ENCODE measurements around the gene FOXM1.

FOXM1 gene

DNA sequence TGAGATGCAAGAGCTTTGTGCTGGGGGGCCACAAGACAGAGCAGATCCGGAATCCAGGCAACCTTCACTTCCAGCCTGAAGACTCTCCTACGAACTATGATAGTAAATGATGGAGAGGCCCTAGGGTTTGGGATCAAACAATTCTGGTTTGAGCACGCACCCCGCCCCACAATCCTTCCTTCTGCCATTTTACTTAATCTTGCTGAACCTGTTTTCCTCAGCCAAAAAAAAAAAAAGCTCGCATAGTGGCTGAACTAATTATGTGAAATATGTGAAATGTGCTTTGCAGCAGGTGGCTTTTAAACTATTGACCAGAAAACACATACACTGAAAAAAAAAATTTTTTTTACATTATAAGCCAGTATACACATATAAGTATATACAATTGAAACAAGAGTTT lies 65.2 kb downstream of the FOXM1 start:
- no peak for ATAC-seq
- no peak for TF ChIP-seq CSDC2 (CRISPR knock-in tag; IDR thresholded peaks at IDR 0.05)
- TF ChIP-seq, protein P1, sequence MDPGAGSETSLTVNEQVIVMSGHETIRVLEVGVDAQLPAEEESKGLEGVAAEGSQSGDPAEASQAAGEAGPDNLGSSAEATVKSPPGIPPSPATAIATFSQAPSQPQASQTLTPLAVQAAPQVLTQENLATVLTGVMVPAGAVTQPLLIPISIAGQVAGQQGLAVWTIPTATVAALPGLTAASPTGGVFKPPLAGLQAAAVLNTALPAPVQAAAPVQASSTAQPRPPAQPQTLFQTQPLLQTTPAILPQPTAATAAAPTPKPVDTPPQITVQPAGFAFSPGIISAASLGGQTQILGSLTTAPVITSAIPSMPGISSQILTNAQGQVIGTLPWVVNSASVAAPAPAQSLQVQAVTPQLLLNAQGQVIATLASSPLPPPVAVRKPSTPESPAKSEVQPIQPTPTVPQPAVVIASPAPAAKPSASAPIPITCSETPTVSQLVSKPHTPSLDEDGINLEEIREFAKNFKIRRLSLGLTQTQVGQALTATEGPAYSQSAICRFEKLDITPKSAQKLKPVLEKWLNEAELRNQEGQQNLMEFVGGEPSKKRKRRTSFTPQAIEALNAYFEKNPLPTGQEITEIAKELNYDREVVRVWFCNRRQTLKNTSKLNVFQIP (CRISPR knock-in tag; IDR thresholded peaks at IDR 0.05; ENCODE audit: borderline replicate concordance, low read depth), result no peak
- TF ChIP-seq RARB (CRISPR knock-in tag; IDR thresholded peaks at IDR 0.05), result no peak
- TF ChIP-seq, protein P2, sequence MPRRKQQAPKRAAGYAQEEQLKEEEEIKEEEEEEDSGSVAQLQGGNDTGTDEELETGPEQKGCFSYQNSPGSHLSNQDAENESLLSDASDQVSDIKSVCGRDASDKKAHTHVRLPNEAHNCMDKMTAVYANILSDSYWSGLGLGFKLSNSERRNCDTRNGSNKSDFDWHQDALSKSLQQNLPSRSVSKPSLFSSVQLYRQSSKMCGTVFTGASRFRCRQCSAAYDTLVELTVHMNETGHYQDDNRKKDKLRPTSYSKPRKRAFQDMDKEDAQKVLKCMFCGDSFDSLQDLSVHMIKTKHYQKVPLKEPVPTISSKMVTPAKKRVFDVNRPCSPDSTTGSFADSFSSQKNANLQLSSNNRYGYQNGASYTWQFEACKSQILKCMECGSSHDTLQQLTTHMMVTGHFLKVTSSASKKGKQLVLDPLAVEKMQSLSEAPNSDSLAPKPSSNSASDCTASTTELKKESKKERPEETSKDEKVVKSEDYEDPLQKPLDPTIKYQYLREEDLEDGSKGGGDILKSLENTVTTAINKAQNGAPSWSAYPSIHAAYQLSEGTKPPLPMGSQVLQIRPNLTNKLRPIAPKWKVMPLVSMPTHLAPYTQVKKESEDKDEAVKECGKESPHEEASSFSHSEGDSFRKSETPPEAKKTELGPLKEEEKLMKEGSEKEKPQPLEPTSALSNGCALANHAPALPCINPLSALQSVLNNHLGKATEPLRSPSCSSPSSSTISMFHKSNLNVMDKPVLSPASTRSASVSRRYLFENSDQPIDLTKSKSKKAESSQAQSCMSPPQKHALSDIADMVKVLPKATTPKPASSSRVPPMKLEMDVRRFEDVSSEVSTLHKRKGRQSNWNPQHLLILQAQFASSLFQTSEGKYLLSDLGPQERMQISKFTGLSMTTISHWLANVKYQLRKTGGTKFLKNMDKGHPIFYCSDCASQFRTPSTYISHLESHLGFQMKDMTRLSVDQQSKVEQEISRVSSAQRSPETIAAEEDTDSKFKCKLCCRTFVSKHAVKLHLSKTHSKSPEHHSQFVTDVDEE (CRISPR knock-in tag; IDR thresholded peaks at IDR 0.05), result no peak
- TF ChIP-seq TOX (CRISPR knock-in tag; IDR thresholded peaks at IDR 0.05; ENCODE audit: borderline replicate concordance), result no peak
- no peak for TF ChIP-seq ESRRG (CRISPR knock-in tag; IDR thresholded peaks at IDR 0.05)
- no peak for TF ChIP-seq BACH2 (CRISPR knock-in tag; IDR thresholded peaks at IDR 0.05; ENCODE audit: borderline replicate concordance)
- TF ChIP-seq ZC3H10 (CRISPR knock-in tag; IDR thresholded peaks at IDR 0.05), result no peak
- no peak for TF ChIP-seq ZFP3 (CRISPR knock-in tag; IDR thresholded peaks at IDR 0.05)

Measured in SK-N-SH treated with all-trans-retinoic acid at 6 μM for 48 hours (cell line).